ENCODE data around the gene CATSPERE.
"Not testable (repeated sequence)": the region's sequence is repeated elsewhere in the genome, so short reads cannot be mapped to it uniquely, and the experiment has no call there.

Gene CATSPERE

DNA sequence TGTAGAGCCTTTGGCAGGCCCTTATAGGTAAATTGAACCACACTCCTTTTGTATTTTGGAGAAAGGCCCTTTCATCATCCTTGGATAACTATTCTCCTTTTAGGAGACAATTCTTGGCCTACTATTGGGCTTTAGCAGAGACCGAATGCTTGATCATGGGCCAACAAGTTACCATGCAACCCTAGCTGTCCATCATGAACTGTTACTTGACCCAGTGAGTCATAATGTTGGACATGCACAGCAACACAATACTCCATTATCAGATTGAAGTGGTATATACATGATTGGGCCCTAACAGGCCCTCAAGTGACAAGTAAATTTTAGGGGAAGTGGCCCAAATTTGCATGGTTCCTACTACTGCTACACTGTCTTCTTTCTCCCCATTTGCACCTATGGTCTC lies 84.4 kb downstream of the CATSPERE start:
- no peak for DNase-seq (ENCODE audit: low read depth in 2 of 2)

DNA sequence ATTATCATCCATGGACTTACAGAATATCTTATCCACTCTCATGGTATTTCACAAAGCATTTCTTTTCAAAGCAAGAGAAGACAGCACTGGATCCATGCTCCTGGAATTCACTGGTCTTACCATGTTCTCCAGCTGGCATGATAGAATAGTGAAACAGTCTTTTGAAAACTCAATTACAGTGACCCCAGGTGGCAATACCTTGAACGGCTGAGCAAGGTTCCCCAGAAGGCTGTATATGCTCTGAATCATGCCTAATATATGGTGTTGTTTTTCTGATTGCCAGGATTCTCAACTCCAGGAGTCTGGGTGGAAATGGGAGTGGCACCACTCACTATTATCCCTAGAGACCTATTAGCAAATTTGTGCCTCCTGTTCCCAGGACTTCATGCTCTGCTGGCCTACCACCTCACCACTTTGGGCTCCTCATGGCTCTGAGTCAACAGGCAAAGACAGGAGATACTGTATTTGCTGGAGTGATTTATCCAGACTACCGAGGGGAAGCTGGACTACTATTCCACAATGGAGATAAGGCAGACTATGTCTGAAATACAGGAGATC lies 87.6 kb downstream of the CATSPERE start:
- DNase-seq (ENCODE audit: low read depth in 2 of 2) = no peak

GRCh38 chr1:244552336-244552735 lies 91.3 kb downstream of the CATSPERE start:
- DNase-seq (ENCODE audit: low read depth in 2 of 2) = no peak

DNA sequence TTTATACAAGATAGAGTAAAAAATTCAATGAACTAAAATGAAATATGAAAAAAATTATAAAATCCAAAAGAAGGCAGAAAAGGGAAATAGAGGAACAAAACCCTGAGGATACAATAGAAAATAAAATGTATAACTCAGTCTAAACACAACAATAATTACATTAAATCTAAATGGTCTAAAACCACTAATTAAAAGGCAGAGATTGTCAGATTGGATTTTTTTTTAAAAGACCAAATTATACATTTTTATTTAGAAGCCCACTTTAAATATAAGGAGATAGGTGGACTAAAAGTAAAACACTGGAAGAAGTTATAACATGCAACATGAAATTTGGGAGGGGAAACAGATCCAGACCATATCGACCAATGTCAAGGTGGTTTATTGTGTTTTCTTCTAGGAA lies 95.2 kb downstream of the CATSPERE start:
- no peak for DNase-seq (ENCODE audit: low read depth in 2 of 2)

- DNase-seq (ENCODE audit: low read depth in 2 of 2) = no peak
Measured at GRCh38 chr1:244557565-244557964, 96.5 kb downstream of the CATSPERE start.

- DNase-seq (ENCODE audit: low read depth in 2 of 2) = no peak
Measured at GRCh38 chr1:244559561-244559960, 98.5 kb downstream of the CATSPERE start.

- not testable (repeated sequence) for DNase-seq (ENCODE audit: low read depth in 2 of 2)
Measured at GRCh38 chr1:244562877-244563276, 101.8 kb downstream of the CATSPERE start.

DNA sequence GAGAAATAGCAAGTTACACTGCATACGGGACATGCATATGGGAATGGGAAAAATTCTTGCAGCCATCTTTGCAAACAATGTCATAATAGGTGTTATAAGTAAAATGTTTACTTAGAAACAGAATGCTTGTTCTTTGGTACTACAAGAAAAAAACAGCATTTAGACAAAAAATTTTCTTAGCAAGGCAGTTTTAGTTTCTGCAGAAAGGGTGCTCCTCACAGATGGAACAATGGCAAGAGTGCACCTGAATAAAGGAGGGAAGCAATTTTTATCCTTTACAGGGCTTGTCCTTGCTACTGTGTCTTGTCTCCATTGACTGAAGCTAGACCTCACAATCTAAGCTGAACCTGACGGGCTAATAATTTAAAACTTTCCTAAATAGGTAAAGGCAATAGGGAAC lies 112.7 kb downstream of the CATSPERE start:
- DNase-seq (ENCODE audit: low read depth in 2 of 2) = no peak

DNA sequence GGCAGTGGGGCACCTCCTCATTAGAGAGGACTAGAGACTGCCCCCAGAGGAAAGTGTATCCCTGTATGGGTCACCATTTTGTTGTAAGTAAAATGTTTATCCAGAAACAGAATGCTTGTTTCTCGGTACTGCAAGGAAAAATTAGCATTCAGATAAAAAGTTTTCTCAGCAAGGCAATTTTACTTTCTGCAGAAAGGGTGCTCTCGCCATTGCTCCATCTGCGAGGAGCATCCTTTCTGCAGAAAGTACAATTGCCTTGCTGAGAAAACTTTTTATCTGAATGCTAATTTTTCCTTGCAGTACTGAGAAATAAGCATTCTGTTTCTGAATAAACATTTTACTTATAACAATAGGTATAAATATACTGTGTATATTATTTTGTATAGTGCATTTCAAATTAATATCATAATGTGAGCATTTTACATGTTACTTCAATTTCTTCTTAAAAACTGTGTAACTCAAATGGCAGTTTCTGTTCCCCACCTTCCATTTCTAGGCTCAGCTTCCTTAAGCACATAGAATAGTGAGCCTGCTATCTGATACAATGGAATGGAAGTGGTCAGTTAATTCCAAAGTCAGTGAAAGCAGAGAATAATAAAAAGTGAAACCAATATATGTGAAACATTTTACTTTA lies 115.3 kb downstream of the CATSPERE start:
- DNase-seq (ENCODE audit: low read depth in 2 of 2) = no peak

- DNase-seq (ENCODE audit: low read depth in 2 of 2) = not testable (repeated sequence)
Measured at GRCh38 chr1:244578205-244578604, 117.1 kb downstream of the CATSPERE start.

DNA sequence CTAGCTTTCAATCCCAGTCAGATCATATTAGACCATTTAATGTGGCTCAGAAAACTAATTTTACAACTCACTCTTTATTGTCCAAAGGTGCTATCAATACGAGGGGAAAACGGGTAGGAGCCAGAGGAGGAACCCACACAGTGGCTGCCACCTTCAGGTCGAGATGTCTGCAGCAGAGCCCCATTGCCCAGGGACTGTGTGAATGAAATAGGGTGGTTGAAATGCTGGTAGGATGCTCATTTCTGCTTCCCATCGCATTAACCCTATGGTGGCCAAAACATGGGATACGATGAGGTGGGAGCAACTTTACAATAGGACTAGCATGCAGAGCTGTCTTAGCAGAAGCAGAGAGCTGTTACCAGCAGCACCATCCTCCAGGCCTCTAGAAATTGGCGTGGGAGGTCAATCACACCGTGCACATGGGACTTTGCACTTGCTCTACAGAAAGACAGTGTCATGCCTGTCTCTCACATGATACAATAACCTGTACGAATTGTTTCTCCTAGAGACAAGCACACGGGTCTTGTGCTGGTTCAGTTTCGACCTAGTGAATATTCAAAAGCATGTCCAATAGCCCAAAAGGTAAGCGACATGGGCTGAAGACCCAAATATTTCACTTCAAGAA lies 122.4 kb downstream of the CATSPERE start:
- DNase-seq (ENCODE audit: low read depth in 2 of 2) = no peak

GRCh38 chr1:244585867-244586266 lies 124.8 kb downstream of the CATSPERE start:
- DNase-seq (ENCODE audit: low read depth in 2 of 2) = no peak

GRCh38 chr1:244590670-244591069 lies 129.6 kb downstream of the CATSPERE start:
- DNase-seq (ENCODE audit: low read depth in 2 of 2) = no peak

DNA sequence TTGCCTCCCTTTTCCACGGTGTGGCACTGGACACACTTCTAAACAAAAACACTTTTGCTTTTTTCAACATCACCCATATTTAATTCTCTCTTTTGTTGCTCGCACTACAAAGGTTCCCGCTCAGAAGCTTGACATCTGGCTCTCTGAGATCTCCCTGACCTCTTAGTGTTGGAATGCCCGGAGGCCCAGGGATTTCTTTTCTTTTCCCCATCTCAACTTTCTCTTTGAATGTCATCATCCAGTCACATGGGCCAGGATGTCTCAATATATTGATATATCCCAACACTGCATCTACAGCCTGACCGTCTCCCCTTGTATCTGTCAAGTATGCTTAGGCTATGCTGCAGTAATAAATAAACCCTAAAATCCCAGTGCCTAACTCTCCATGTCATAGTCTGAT lies 137.5 kb downstream of the CATSPERE start:
- DNase-seq (ENCODE audit: low read depth in 2 of 2) = no peak

DNA sequence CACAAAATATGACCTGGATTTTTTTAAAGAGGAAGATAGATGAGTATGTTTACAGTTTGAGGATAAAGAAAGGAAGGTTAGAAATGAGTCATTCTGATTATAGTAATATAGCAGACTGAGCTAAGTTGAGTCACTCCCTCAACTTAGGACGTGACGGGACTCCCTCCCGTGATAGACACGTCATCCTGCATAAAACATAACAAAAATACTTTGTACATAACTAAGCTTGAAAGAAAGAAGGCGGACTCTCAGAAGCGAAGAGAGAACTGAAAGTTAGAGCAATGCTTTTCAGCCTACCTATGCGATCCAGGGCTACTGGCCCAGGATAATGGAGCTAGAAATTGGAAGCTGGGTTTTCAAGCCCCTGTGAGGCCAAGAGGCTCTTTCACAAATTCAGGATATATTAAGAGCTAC lies 138.9 kb downstream of the CATSPERE start:
- DNase-seq (ENCODE audit: low read depth in 2 of 2) = peak in 1 of 2 donors; percentile 3

- no peak for DNase-seq (ENCODE audit: low read depth in 2 of 2)
Measured at GRCh38 chr1:244601336-244601735, 140.3 kb downstream of the CATSPERE start.

DNA sequence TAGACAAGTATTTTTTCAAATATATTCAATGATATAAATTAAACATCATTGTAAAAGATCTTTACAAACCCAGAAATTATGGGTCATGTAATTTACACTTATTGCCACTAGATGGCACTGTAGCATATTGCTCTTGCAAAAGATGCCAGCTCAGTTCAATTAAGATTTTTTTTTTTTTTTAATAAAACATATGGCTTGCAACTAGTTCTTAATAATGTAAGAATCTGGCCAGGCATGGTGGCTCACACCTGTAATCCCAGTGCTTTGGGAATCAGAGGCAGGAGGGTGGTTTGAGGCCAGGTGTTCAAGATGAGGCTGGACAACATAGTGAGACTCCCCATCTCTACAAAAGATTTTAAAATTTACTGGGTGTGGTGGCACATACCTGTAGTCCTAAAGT lies 142.4 kb downstream of the CATSPERE start:
- DNase-seq (ENCODE audit: low read depth in 2 of 2) = no peak

DNA sequence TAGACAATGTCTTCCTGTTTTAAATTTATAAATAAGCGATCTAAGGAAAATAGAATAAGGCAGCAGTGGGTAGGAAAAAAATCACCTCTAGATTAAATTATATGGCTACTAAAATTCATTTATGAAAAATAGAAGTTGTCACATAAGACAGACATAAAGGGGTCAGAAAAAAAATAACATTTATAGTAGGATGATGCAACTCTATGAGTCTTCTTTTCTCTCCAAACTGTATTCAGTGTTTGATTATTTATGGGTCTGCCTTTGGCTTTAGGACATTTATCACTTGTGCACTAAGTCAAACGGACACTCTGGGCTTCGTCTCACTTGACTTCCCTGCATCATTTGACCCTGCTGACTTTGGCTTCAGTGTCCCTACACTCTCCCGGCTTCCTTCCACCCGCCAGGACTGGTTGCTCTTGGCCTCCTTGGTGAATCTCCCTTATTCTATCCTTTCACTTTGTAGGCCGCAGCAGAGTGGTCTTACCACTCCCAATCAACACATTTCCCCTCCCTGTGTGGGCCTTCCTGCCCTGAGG lies 144.8 kb downstream of the CATSPERE start:
- DNase-seq (ENCODE audit: low read depth in 2 of 2) = no peak

- no peak for DNase-seq (ENCODE audit: low read depth in 2 of 2)
Measured at GRCh38 chr1:244614113-244614836, 153.2 kb downstream of the CATSPERE start.

DNA sequence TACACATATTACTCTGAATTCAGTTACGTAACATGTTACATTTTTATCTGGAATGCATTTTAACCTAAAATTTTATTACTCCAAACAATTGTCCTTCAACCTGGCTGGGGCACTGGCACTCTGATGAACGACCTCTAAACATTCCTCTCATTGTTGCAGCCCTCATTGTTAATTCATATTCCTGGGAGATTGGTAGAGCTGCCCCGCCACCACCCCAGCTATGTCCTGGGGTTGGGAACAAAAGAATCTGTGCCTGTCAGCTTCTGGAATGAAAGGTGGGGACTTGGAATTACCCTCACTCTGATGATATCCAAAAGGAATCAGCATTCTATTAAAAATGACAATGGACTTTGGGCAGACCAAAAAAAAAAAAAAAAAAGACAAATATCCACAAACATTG lies 153.8 kb downstream of the CATSPERE start:
- DNase-seq (ENCODE audit: low read depth in 2 of 2) = no peak

- DNase-seq (ENCODE audit: low read depth in 2 of 2) = no peak
Measured at GRCh38 chr1:244615301-244615700, 154.2 kb downstream of the CATSPERE start.

GRCh38 chr1:244626709-244627108 lies 165.6 kb downstream of the CATSPERE start:
- DNase-seq (ENCODE audit: low read depth in 2 of 2) = no peak

DNA sequence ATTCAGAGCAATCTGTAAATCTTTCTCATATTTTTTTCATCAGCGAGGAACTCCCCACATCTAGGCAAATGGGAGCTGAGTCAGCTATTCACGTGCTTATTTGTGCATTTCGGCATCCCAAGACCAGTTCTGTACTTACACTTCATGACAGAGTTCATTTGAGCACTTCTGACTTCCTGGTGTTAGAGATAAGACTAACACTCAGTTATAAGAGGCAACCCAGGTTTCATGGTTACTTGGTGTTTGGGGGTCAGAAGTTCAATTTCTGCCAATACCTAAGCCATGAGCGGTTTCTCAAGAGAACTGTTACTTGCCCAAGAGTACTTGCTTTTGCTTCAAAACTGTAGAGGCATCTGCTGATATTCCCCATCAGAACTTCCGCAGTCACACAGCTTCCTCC lies 167.7 kb downstream of the CATSPERE start:
- DNase-seq (ENCODE audit: low read depth in 2 of 2) = no peak

All from stimulated activated CD4-positive, alpha-beta T cell treated with anti-CD3 and anti-CD28 coated beads, Interleukin-1b, Interleukin-23, amount 100 ng/mL, for 1 hour (primary cell).